HG03045 (cell line): Measurements from ENCODE around the gene KCNN3.
"Not testable (repeated sequence)": the region's sequence is repeated elsewhere in the genome, so short reads cannot be mapped to it uniquely, and the experiment has no call there.

ENCODE experiments used
- ATAC-seq: cut with Tn5 transposase; IDR thresholded peaks from one replicate; pipeline ENCODE4 v1.9.1; 2021; ENCODE audit warnings: mild to moderate bottlenecking, moderate library complexity; ENCODE audit not compliant: unreplicated experiment

The KCNN3 gene

GRCh38 chr1:154870115-154870571, at the start of gene KCNN3:
TSS of gene KCNN3 (minus strand) at chr1:154870281. CDS start at chr1:154869964, 317 bp downstream.
- ATAC-seq, result peak; percentile 91

GRCh38 chr1:154913273-154913672, 43.2 kb upstream of the KCNN3 start:
- ATAC-seq, result no peak

DNA sequence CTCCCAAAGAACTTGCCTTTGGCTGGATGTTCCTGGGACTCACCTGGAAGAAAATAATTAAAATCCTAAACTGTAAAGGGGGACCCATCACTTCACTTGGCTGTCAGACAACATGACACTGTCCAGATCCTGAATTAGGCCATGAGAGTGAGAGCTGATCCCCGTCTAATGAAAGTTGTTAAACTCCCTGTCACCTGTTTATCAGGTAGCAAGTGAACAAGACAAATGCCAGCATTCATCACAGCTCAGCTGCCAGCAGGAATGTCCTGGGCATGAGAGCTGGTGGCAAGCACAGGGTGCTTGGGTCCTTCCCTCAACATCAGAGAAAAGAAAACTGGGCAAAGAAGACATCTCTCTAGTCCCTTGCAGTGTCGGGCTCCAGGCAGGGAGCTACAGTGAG, 42.7 kb upstream of the KCNN3 start:
- ATAC-seq, result no peak

DNA sequence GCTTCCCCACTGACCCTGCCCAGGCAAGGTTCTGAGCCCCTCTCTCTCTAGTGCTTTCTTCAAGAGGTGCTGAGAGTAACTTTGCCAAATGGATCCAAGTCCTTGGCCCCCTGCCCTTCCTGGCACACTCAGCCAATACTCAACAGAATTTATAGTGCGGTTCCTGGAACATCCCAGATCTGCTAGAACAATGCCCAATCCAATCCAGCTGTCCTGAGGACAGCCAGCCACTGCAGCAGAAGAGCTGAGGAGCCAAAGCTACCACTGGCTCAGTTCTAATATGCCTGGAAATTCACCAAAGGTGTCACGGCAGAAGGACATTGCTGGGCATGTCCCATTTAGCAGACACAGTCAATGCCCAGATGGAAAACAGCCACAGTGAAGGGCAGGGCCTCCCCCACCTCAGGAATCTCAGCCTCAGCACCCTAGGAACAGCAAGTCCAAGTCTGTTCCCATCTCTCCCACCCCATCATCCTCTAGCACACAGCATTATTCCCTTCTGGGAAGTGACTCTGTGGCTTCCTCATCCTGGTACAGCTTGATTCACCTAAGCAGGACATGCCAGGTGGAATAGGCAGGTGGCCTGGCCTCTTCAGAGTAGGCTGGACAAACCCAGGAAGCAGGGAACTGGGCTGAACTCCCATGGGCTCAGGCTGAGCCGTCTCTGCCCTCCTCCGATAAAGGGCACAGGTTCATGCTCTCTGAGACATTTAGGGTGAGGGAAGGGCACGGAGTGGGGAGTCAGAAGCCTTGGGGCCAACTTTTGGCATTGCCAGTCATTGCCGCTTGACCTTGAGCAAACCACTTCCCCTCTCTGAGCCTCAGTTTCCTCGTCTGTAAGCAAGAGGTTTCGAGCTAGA, 41.8 kb upstream of the KCNN3 start:
- ATAC-seq, result no peak

DNA sequence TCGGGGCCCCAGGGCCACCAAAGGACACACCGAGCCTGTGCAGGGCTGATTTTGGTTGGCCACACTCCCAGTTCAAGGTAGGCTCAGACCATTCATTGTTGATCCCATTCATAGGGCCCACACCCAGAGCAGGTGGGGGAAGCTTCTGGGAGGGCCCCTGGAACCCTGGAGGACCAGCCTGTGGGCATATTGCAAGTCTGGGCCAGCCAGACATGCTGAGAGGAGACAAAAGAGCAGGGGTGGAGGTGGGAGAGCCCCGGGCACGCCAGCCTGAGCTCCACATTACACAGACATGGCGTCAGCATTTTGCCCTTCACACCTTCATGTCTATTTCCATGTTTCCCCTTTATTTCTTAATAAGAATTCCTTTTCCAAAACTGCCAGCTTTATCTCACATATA, 40.8 kb upstream of the KCNN3 start:
- ATAC-seq, result no peak

- no peak for ATAC-seq
Observed at GRCh38 chr1:154908937-154909336, 38.9 kb upstream of the KCNN3 start.

GRCh38 chr1:154908129-154908528, 38.0 kb upstream of the KCNN3 start:
- ATAC-seq, result not testable (repeated sequence)

DNA sequence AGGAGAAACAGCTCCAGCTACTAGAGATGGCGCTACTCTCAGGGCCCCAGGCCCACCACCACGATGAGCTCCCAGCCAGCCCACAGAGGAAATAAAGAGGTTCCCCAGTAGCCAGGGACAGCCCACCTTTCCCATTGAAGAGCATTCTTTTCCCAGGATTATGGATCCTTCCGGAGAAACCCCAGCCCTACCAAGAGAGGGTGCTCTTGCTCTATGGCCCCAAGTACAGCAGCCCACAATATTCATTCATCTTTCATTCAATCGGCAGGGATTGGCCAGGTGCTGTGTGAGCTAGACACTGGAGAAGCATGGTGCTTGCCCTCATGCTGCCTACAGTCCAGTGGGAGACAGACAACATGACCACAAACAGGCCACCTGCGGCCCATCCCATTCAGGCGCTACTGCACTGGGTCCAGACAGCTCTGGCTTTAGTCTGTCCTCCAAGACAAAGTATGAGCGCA, 36.6 kb upstream of the KCNN3 start:
- ATAC-seq, result no peak

- no peak for ATAC-seq
Observed at GRCh38 chr1:154902938-154903566, 33.0 kb upstream of the KCNN3 start.

- ATAC-seq, result no peak
Observed at GRCh38 chr1:154901591-154901990, 31.5 kb upstream of the KCNN3 start.

DNA sequence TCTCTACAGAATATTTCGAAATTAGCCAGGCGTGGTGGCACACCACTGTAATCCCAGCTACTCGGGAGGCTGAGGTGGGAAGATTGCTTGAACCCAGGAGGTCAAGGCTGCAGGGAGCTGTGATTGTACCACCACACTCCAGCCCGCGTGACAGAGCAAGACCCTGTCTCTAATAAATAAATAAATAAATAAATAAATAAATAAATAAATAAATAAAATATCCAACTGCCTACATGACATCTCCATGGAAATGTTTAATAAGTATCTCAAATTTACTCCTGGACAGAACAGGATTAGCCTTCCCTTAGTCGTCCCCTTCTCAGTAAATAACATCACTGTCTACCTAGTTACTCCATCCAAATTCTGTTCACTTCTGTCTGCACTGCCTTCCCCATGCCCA, 29.0 kb upstream of the KCNN3 start:
- ATAC-seq, result no peak

- no peak for ATAC-seq
Observed at GRCh38 chr1:154896771-154897286, 26.7 kb upstream of the KCNN3 start.

DNA sequence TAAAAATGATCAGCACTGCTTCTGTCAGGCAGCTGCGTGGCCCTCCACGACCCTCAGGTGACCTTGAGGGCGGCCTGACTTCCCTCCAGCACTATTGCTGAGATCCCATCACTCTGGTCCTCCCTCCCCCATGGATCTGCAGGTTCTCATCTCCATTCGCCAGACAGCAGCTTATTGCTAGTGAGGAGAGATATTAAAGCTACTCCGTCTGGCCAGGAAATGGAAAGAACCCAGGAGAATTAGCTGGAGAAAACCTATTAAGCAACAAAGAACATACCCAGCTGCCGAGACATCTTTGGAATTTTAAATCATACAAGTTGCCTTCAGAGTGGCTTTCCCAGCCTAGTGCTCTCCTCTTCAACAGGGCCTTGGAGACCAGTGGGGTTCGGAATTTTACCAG, 25.7 kb upstream of the KCNN3 start:
- no peak for ATAC-seq

DNA sequence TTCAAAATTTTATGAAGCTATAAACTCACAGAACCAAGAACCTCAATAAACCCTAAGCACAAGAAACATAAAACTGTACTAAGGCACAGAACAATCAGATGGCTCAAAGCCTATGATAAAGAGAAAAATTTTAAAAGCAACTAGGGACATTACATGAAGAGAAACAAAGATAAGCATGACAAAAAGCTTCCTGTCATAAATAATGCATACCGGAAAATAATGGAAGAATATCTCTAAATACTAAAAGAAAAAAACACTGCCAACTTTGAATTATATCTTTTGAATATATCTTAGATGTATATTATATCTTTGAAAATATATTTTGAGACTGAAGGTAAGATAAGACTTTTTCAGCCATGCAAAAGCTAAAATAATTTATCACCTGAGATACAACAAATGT, 21.4 kb upstream of the KCNN3 start:
- ATAC-seq, result no peak

GRCh38 chr1:154888757-154889156, 18.7 kb upstream of the KCNN3 start:
- no peak for ATAC-seq

- no peak for ATAC-seq
Observed at GRCh38 chr1:154886281-154887015, 16.4 kb upstream of the KCNN3 start.

- ATAC-seq, result no peak
Observed at GRCh38 chr1:154884869-154885701, 15.0 kb upstream of the KCNN3 start.

DNA sequence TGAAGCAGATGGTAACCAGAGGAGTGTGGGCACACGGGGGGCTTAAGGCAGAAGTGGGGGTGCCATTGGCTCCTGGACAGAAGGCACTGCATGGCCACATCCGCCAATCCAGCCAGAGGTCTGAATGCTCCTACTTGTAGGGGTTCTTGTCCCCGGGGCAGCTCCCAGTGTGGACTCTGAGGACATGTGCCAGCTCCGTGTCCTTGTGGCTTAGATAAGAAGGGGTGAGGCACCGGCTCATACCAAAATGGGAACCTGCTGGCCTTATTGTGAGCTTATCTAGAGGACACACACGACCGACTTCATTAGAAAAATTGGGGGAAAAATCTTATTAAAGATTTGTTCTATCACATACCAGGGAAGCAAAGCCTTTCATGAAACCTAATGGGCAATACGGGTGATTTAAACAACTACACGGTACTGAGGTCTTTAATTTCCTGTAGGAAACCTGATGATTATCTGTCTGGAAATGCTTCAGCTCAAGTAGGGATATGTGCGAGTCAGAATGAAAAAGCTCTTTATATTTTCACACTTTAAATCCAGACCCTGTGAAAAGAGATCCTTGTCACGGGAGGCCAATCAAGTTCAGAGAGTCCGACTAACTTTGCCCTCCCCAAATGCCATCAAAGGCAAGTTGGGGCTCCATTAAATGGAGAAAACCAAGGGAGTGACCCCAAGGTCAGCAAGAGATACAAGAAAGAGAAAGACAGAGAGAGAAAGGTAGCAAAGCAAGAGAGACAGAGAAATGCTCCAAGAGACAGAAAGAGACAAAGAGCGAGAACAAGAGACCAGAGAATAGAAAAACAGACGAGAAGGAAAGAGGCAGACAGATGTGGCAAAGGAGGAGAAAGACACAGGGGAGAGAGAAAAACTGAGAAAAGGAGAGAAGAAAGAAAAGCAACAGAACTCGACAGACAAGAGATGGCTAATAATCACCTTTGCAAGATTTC, 14.1 kb upstream of the KCNN3 start:
- no peak for ATAC-seq

GRCh38 chr1:154881820-154882535, 11.9 kb upstream of the KCNN3 start:
- ATAC-seq, result no peak
